Endothelial cell of umbilical vein (primary cell): ENCODE measurements around the gene GIGYF2. TPM values are rescaled to one million over a fixed set of nuclear protein-coding genes. Genes with fewer than 3 reads are reported as not detected.

Experiments
- BruUV-seq: library from RNA; stranded (reverse); fragments of 400-500 nt; replicated peaks from 2 replicates; lab custom pipeline; 2021; lab: Mats Ljungman, UMichigan
- CTCF ChIA-PET: fragments of 300-600, 350-600 bp; sonication (Branson Sonifier 250); formaldehyde crosslinking; loops from one replicate; lab custom pipeline; 2021; ENCODE audit warnings: antibody characterized with exemption, inconsistent platforms; lab: Charles Lee
- POLR2A ChIA-PET: fragments of 300-600, 350-600 bp; sonication (Branson Sonifier 250); formaldehyde crosslinking; loops from one replicate; lab custom pipeline; 2021; ENCODE audit warnings: antibody characterized with exemption, inconsistent platforms; lab: Charles Lee
- DNase-seq: peaks from one replicate; pipeline ENCODE4 v3.0.0-alpha.2; 2011; ENCODE audit warnings: low read depth, low spot score
- FAIRE-seq: peaks from 2 replicates; lab custom pipeline; 2011; peaks lifted over from hg19 to GRCh38; lab: Jason Lieb, UNC
- H2AFZ ChIP-seq: 2 replicates; pipeline ENCODE4 v1.6.0; 2012; ENCODE audit warnings: low read depth, low read length, control low read depth, inconsistent platforms
- H3K27ac ChIP-seq: 2 replicates; pipeline ENCODE4 v1.5.1; 2011; ENCODE audit warnings: low read depth, mild to moderate bottlenecking, control low read depth, low read length, moderate library complexity; ENCODE audit not compliant: insufficient read depth
- H3K27me3 ChIP-seq, 2 experiments: 2 replicates each; pipeline versions ENCODE4 v1.6.0 to v1.6.1; 2011; ENCODE audit warnings: low read length in 2 of 2, mixed read lengths in 1 of 2; ENCODE audit not compliant: control insufficient read depth in 2 of 2, insufficient read depth in 2 of 2
- H3K36me3 ChIP-seq, 2 experiments: 2 replicates in 1 of 2; 3 replicates in 1 of 2; pipeline ENCODE4 v1.5.1; 2011; ENCODE audit warnings: low read length in 2 of 2, mild to moderate bottlenecking in 1 of 2, moderate library complexity in 1 of 2; ENCODE audit not compliant: control insufficient read depth in 2 of 2, insufficient read depth in 2 of 2; ENCODE audit errors: extremely low read depth in 1 of 2
- H3K4me1 ChIP-seq: 3 replicates; pipeline ENCODE4 v1.5.1; 2011; ENCODE audit warnings: mild to moderate bottlenecking, low read length; ENCODE audit not compliant: control insufficient read depth, insufficient read depth; ENCODE audit errors: extremely low read depth
- H3K4me2 ChIP-seq: 2 replicates; pipeline ENCODE4 v1.6.1; 2011; ENCODE audit warnings: low read length, control low read depth, mixed read lengths; ENCODE audit not compliant: insufficient read depth
- H3K4me3 ChIP-seq, 3 experiments: fragments of 200-600 bp in 1 of 3; sonication (generic), shearing (Covaris generic) in 1 of 3; replicated peaks in 1 of 3; 2 replicates each; pipeline ENCODE4 v1.5.1; 2011 to 2016; ENCODE audit warnings: control low read depth in 3 of 3, low read length in 3 of 3, mild to moderate bottlenecking in 2 of 3, inconsistent platforms in 1 of 3, low read depth in 1 of 3, moderate library complexity in 1 of 3; ENCODE audit not compliant: insufficient read depth in 1 of 3
- H3K79me2 ChIP-seq: 2 replicates; pipeline ENCODE4 v1.6.0; 2012; ENCODE audit warnings: low read length, inconsistent platforms; ENCODE audit not compliant: control insufficient read depth, insufficient read depth
- H3K9ac ChIP-seq: replicated peaks from 2 replicates; pipeline ENCODE3; 2011; ENCODE audit warnings: low read length, control low read depth; ENCODE audit not compliant: insufficient read depth; ENCODE audit errors: extremely low read depth
- H3K9me1 ChIP-seq: replicated peaks from 3 replicates; pipeline ENCODE4 v1.6.0; 2011; ENCODE audit warnings: mild to moderate bottlenecking, low read length; ENCODE audit not compliant: control insufficient read depth, insufficient read depth; ENCODE audit errors: extremely low read depth
- H3K9me3 ChIP-seq: replicated peaks from 2 replicates; pipeline ENCODE4 v1.5.1; 2012; ENCODE audit warnings: low read length, inconsistent platforms; ENCODE audit not compliant: control insufficient read depth, insufficient read depth
- H4K20me1 ChIP-seq: replicated peaks from 2 replicates; pipeline ENCODE3; 2011; ENCODE audit warnings: mild to moderate bottlenecking, low read length; ENCODE audit not compliant: control insufficient read depth, insufficient read depth; ENCODE audit errors: extremely low read depth
- EZH2 ChIP-seq: IDR thresholded peaks from 2 replicates; pipeline ENCODE4 v1.6.1; 2012; ENCODE audit warnings: borderline replicate concordance, low read depth, mild to moderate bottlenecking, moderate library complexity, low read length, inconsistent platforms; ENCODE audit not compliant: severe bottlenecking
- FOS ChIP-seq: IDR thresholded peaks from 2 replicates; pipeline ENCODE4 v1.6.1; 2011; ENCODE audit warnings: mild to moderate bottlenecking, low read length, moderate library complexity, borderline replicate concordance; ENCODE audit not compliant: insufficient read depth
- GATA2 ChIP-seq: IDR thresholded peaks from 2 replicates; pipeline ENCODE4 v1.7.0; 2011; ENCODE audit warnings: low read depth, mild to moderate bottlenecking, moderate library complexity, mixed read lengths, low read length; ENCODE audit not compliant: insufficient read length, insufficient read depth
- JUN ChIP-seq: IDR thresholded peaks from 2 replicates; pipeline ENCODE4 v1.6.1; 2011; ENCODE audit warnings: borderline replicate concordance, low read depth; ENCODE audit not compliant: insufficient read length, insufficient read depth
- MYC ChIP-seq: IDR thresholded peaks from one replicate; pipeline ENCODE4 v1.6.1; 2011; ENCODE audit warnings: mild to moderate bottlenecking, low read depth, low read length
- POLR2A ChIP-seq: IDR thresholded peaks from 2 replicates; pipeline ENCODE4 v1.6.1; 2012; ENCODE audit warnings: low read depth, mild to moderate bottlenecking, control low read depth, low read length
- POLR2AphosphoS5 ChIP-seq: IDR thresholded peaks from 2 replicates; pipeline ENCODE4 v1.6.1; 2012; ENCODE audit warnings: low read depth, mild to moderate bottlenecking, control low read depth, low read length, moderate library complexity; ENCODE audit not compliant: insufficient read depth
- dilution Hi-C: fragments of 300-500 bp; cut with MboI; formaldehyde crosslinking; loops from one replicate; pipeline ENCODE4 v1.15.0; 2019; ENCODE audit warnings: low sequenced_read_pairs; ENCODE audit not compliant: extremely low pct_ligation_motif_present
- intact Hi-C: fragments of 100-400 bp; cut with micrococcal nuclease; formaldehyde crosslinking; loops from one replicate; pipeline ENCODE4 v1.10.0; 2022
- polyA plus RNA-seq, 4 experiments: library from polyadenylated mRNA; depleted of rRNA in 3 of 4; stranded (reverse) in 3 of 4; unstranded in 1 of 4; fragments of >200 nt; gene quantifications; 2 replicates each; pipeline versions ENCODE4 v1.2.1 to v1.2.3, GENCODE V29; 2011 to 2012; ENCODE audit warnings: missing spikeins in 1 of 4
- total RNA-seq: library from RNA; stranded (reverse); gene quantifications from 2 replicates; pipeline ENCODE4 v1.2.3, GENCODE V29; 2021
- TF ChIP-seq, protein P1 (sequence below), 2 donors: IDR thresholded peaks; 1 replicate in 1 of 2; 2 replicates in 1 of 2; pipeline ENCODE4 v1.5.1; 2011; ENCODE audit warnings: low read length in 2 of 2, mild to moderate bottlenecking in 2 of 2, moderate library complexity in 2 of 2, control low read depth in 1 of 2, inconsistent platforms in 1 of 2, low read depth in 1 of 2; ENCODE audit not compliant: insufficient read depth in 1 of 2; ENCODE audit errors: extremely low read depth in 1 of 2
- TF ChIP-seq, protein P2 (sequence below): IDR thresholded peaks from 2 replicates; pipeline ENCODE4 v1.6.1; 2011; ENCODE audit not compliant: insufficient read depth, insufficient read length

Gene GIGYF2
- total and polyA plus RNA-seq, 2 donors (not counting 3 experiments of a cell fraction or from before 2014, with no cell fraction given) = 22.9 to 56.4 TPM

DNA sequence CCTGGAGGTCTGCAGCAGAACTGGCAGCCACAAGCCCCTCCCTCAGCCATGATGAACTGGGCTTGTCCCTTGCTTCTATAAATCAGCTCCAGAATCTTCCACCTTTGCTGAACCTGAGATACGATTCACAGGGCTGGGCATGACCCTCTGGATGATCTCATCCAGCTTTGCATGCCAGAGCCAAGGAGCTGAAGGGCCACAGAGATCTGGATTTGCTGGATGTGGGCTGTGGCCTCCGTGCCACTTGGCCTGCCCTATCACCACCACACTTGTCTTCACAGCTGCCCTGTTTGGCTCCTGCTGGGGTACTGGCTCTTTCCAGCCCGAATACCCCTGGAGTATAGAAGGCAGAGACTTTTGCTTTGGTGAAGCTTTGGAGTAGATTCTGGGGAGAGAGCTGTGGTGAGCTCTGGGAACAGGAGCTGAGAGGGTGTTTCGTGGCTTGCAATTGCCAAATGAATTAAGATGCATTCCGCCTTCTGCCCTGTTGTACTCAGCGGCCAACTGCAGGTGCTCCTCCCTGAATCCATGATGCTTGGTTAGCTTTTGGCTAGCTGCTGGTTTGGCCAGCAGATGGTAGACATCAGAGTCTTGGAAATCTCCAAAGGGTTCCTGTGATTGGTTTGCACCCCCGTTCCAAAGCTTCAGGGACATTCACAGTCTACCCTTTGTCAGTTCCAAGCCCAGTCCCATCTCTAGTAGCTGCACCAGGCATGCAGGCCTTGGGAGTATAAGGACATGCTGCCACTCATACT is 30.9 kb upstream of the GIGYF2 start:
- TF ChIP-seq JUN = no peak
- TF ChIP-seq EZH2 = no peak
- no peak for TF ChIP-seq GATA2
- no peak for TF ChIP-seq POLR2A
- TF ChIP-seq FOS = no peak
- TF ChIP-seq, protein P1, sequence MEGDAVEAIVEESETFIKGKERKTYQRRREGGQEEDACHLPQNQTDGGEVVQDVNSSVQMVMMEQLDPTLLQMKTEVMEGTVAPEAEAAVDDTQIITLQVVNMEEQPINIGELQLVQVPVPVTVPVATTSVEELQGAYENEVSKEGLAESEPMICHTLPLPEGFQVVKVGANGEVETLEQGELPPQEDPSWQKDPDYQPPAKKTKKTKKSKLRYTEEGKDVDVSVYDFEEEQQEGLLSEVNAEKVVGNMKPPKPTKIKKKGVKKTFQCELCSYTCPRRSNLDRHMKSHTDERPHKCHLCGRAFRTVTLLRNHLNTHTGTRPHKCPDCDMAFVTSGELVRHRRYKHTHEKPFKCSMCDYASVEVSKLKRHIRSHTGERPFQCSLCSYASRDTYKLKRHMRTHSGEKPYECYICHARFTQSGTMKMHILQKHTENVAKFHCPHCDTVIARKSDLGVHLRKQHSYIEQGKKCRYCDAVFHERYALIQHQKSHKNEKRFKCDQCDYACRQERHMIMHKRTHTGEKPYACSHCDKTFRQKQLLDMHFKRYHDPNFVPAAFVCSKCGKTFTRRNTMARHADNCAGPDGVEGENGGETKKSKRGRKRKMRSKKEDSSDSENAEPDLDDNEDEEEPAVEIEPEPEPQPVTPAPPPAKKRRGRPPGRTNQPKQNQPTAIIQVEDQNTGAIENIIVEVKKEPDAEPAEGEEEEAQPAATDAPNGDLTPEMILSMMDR (IDR thresholded peaks at IDR 0.05; ENCODE audit: extremely low read depth in 1 of 2, insufficient read depth in 1 of 2, low read depth in 1 of 2, low read length in 2 of 2) = no peak
- no peak for TF ChIP-seq POLR2AphosphoS5
- TF ChIP-seq, protein P2, sequence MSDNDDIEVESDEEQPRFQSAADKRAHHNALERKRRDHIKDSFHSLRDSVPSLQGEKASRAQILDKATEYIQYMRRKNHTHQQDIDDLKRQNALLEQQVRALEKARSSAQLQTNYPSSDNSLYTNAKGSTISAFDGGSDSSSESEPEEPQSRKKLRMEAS = no peak
- TF ChIP-seq MYC = no peak
- BruUV-seq = no TSS peak
- H3K4me2 ChIP-seq = no peak overlapping the region
- H4K20me1 ChIP-seq = no peaks in the 10 kb centered on the region
- POLR2A ChIA-PET = no interaction called here
- no peaks in the 10 kb centered on the region for H3K9me1 ChIP-seq
- dilution Hi-C loops (no loop called here), intact Hi-C loops (no loop called here)
- DNase-seq (no peak), FAIRE-seq (no peak)
- CTCF ChIA-PET = interaction anchor here (1.4 to 2.1 kb wide), 3 partner anchors 12 to 61 kb away, joined by 3 to 5 read pairs (median 5); no protein-coding TSS in a partner anchor
- H3K27me3 ChIP-seq = peaks cover 0 to 2% of the 10 kb centered on the region in 2 experiments
- H3K4me1 ChIP-seq = no peaks in the 10 kb centered on the region
- no peak overlapping the region for H3K4me3 ChIP-seq
- no peaks in the 10 kb centered on the region for H3K79me2 ChIP-seq
- no peak overlapping the region for H3K9ac ChIP-seq
- H2AFZ ChIP-seq = no peak overlapping the region
- H3K36me3 ChIP-seq = no peaks in the 10 kb centered on the region
- no peak overlapping the region for H3K27ac ChIP-seq
- H3K9me3 ChIP-seq = no peaks in the 10 kb centered on the region
